A549 treated with Hydrocortisone at 1 μM for 4 hours (cell line): ENCODE measurements around the gene BMP4. TPM values are rescaled to one million over a fixed set of nuclear protein-coding genes. Genes with fewer than 3 reads are reported as not detected.

ENCODE experiments used
- total RNA-seq: library from RNA; stranded (reverse); fragments of 200-300 nt; extraction: Qiagen RNA extraction; gene quantifications from 5 replicates; pipeline ENCODE4 v1.2.3, GENCODE V29; 2022

BMP4 gene
- total RNA-seq: 1.5 to 2.6 TPM (median 1.9 TPM) in 5 replicates

DNA sequence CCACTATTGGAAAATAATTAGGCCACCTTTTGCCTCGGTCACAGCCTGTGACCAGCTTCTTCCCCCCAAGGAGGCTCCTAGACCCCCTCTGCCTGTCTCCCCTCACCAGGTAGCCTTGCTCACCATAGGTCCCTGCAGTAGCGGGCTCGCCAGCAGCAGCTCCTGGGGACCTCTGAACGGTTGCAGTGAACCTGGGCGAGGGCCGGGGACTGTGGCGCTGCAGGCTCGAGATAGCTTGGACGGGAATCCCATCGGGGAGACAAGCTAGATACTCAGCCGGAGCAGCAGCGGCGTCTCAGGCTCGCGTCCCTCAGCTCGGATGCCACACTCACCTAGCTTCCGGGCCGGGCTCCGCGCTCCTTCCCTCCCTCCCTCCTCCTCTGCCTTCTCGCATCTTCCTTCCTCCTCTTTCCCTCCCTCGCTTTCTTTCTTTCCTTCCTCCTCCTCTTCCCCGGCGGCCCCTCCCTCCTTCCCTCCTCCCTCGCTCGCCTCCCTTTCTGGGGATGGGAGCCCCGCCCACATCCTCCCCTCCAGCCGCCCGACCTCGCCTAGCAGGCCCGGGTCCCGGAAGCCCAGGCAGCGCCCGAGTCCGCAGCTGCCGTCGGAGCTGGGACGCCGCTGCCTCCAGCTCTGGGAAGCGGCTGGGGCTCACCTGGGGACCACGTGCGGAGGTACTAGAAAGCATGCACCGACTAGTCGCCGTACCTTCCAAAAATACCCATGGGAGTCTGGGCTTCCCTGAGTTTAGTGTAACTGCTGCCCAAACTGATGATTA, at the start of gene BMP4:
Gene BMP4, minus strand, starts transcription at position 399 of the 775 bp plus-strand sequence. CDS start 4,603 bp downstream, outside the sequence.

